22Rv1 (cell line): ENCODE data around the gene ZBTB8A.

ENCODE experiments used
- H3K27ac ChIP-seq: fragments of 450-650 bp; 2 replicates; pipeline ENCODE4 v1.5.1; 2017
- CTCF ChIP-seq: fragments of 450-650 bp; IDR thresholded peaks from 2 replicates; pipeline ENCODE4 v1.5.1; 2017; ENCODE audit warnings: mild to moderate bottlenecking
- ZFX ChIP-seq: fragments of 450-650 bp; IDR thresholded peaks from 2 replicates; pipeline ENCODE4 v1.6.1; 2017; ENCODE audit warnings: antibody characterized with exemption, borderline replicate concordance

Gene ZBTB8A

DNA sequence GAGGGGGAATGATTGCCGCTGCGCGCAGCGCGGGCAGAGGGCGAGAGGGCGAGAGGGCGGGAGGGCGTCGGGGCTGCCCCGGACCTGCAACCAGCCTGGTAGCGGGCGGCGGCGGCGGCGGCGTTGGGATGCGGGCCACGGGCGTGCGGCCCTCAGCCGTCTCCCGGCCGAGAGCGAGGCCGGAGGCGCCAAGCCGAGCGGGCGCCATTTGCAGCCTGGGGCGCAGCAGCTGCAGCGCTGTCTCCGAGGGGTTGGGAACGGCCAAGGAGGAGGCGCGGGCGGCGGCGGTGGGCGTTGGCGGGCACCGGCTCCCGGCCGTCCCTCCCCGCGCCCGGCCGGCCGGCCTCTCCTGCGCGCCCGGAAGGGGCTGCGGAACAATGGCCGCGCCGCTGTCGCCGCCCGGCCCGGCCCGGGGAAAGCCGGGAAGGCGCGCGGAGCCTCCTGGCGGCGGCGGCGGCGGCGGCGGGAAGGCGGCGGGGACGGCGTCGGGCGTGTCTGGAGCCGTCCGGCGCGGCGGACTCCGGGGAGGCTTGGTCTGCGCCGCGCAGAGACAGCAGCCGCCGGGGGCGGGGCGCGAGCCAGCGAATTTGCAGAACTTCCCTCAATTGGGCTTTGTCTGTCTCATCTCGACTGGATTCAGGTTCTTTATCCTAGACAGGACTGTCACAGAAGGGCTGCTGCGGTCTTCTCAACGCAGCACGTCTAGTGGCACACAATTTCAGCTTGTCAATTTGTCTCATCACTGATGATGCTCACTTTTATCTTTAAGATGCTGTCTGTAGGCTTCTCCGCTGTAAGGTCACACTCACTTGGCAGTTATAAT lies 38.6 kb upstream of the ZBTB8A start:
- H3K27ac ChIP-seq = peak overlapping the region; percentile 99
- TF ChIP-seq CTCF = peak; percentile 43
- no peak for TF ChIP-seq ZFX

DNA sequence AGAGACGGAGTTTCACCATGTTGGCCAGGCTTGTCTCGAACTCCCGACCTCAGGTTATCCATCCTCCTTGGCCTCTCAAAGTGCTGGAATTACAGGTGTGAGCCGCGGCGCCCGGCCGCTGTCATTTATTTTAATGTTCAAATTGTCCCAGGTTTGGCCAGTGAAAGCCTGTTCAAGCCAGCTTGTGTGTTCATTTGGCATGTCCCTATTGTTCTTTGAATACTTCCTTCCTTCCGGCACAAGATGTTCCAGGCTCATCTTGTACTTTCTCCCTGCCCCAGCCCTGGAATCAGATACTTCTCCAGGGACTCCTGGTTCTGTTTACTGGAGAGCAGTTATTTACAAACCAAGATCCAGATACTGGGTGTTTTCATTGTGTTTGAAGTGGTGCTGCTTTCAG lies 37.4 kb upstream of the ZBTB8A start:
- TF ChIP-seq CTCF = no peak
- TF ChIP-seq ZFX = no peak
- H3K27ac ChIP-seq = peak overlapping the region; percentile 99

- H3K27ac ChIP-seq = no peak overlapping the region
- TF ChIP-seq ZFX (no peak), CTCF (no peak)
Observed at GRCh38 chr1:32503153-32503552, 36.1 kb upstream of the ZBTB8A start.

- no peak overlapping the region for H3K27ac ChIP-seq
- no peak for TF ChIP-seq CTCF
- no peak for TF ChIP-seq ZFX
Observed at GRCh38 chr1:32507021-32507420, 32.2 kb upstream of the ZBTB8A start.

DNA sequence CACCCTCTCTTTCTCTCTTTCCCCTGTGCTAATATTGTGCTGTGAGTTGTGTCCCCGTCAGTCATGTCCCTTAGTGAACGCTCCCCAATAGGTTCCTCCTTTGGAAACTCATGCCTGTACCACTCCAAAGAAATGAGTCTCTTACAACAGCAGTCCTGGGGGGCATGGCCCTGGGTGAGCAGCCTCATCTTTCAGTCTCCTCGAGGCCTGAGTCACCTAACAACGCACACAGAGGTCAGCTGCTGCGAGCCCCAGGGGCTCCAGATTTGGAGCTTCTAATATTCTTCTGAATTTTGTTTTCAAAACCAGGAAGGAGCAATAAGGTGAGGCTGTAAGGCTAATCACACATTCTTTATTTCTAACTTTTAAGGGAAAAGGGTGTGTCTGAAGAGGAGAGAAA lies 30.5 kb upstream of the ZBTB8A start:
- TF ChIP-seq CTCF = no peak
- no peak for TF ChIP-seq ZFX
- H3K27ac ChIP-seq = no peak overlapping the region

- H3K27ac ChIP-seq = no peak overlapping the region
- TF ChIP-seq CTCF = no peak
- no peak for TF ChIP-seq ZFX
Observed at GRCh38 chr1:32509939-32510338, 29.3 kb upstream of the ZBTB8A start.

- TF ChIP-seq ZFX = no peak
- TF ChIP-seq CTCF = no peak
- H3K27ac ChIP-seq = no peak overlapping the region
Observed at GRCh38 chr1:32516402-32516801, 22.8 kb upstream of the ZBTB8A start.
